HEK293 (cell line): ENCODE results near the gene ZNF17.
A peak's percentile ranks its signal among the peaks of the same experiment; 100 is the strongest.
"Not testable (repeated sequence)": the region's sequence is repeated elsewhere in the genome, so short reads cannot be mapped to it uniquely, and the experiment has no call there.

ENCODE experiments used
- CTCF ChIA-PET: fragments of 350-600 bp; formaldehyde crosslinking; extraction: SDS; loops from one replicate; lab custom pipeline; 2021; ENCODE audit warnings: antibody characterized with exemption; lab: Yijun Ruan, JAX
- POLR2A ChIA-PET: fragments of 300-600 bp; formaldehyde crosslinking; extraction: SDS; loops from one replicate; lab custom pipeline; 2020; ENCODE audit warnings: antibody characterized with exemption, inconsistent platforms; lab: Yijun Ruan, JAX
- H3K27ac ChIP-seq: fragments of 200-500 bp; sonication (Bioruptor generic); 2 replicates; pipeline ENCODE4 v1.5.1; 2014; ENCODE audit warnings: low read depth, low read length, control low read depth, inconsistent platforms; ENCODE audit errors: extremely low read depth
- H3K36me3 ChIP-seq, 2 experiments: fragments of 200-500 bp in 1 of 2; sonication (Bioruptor generic) in 1 of 2; 1 replicate in 1 of 2; 2 replicates in 1 of 2; pipeline ENCODE4 v1.5.1; 2014 to 2017; ENCODE audit warnings: inconsistent platforms in 2 of 2, low read length in 2 of 2; ENCODE audit not compliant: control insufficient read depth in 2 of 2, insufficient read depth in 1 of 2
- H3K4me1 ChIP-seq: fragments of 200-500 bp; sonication (Bioruptor generic); 2 replicates; pipeline ENCODE4 v1.5.1; 2014; ENCODE audit warnings: mild to moderate bottlenecking, low read length, inconsistent platforms; ENCODE audit not compliant: control insufficient read depth, insufficient read depth
- H3K4me3 ChIP-seq: 2 replicates; pipeline ENCODE4 v1.5.1; 2011; ENCODE audit warnings: low read depth, mild to moderate bottlenecking, control low read depth, low read length, moderate library complexity
- H3K9me3 ChIP-seq: fragments of 200-500 bp; sonication (Bioruptor generic); 2 replicates; pipeline ENCODE4 v1.5.1; 2014; ENCODE audit warnings: low read depth, low read length, inconsistent platforms; ENCODE audit not compliant: control insufficient read depth, insufficient read depth
- BCL11A ChIP-seq: fragments of 450-650 bp; formaldehyde crosslinking; IDR thresholded peaks from 2 replicates; pipeline ENCODE4 v1.5.1; 2016; ENCODE audit warnings: low read depth, missing biosample characterization, missing genetic modification characterization
- MZF1 ChIP-seq: fragments of 450-650 bp; formaldehyde crosslinking; IDR thresholded peaks from 2 replicates; pipeline ENCODE4 v1.5.1; 2017; ENCODE audit warnings: missing biosample characterization, missing genetic modification characterization, borderline replicate concordance
- SALL2 ChIP-seq: fragments of 450-650 bp; formaldehyde crosslinking; IDR thresholded peaks from 2 replicates; pipeline ENCODE4 v1.5.0; 2017; ENCODE audit warnings: missing biosample characterization, mild to moderate bottlenecking, missing genetic modification characterization, borderline replicate concordance
- SCRT2 ChIP-seq: fragments of 450-650 bp; formaldehyde crosslinking; IDR thresholded peaks from 2 replicates; pipeline ENCODE4 v1.5.1; 2016; ENCODE audit warnings: missing biosample characterization, missing genetic modification characterization
- TRIM28 ChIP-seq: IDR thresholded peaks from 2 replicates; pipeline ENCODE4 v1.6.1; 2011; ENCODE audit warnings: low read length, control low read depth, borderline replicate concordance
- ZFP37 ChIP-seq: fragments of 450-650 bp; formaldehyde crosslinking; IDR thresholded peaks from 2 replicates; pipeline ENCODE4 v1.5.1; 2016; ENCODE audit warnings: missing biosample characterization, missing genetic modification characterization
- ZNF174 ChIP-seq: fragments of 450-650 bp; formaldehyde crosslinking; IDR thresholded peaks from 2 replicates; pipeline ENCODE4 v1.5.0; 2017; ENCODE audit warnings: missing biosample characterization, mild to moderate bottlenecking, missing genetic modification characterization
- ZNF37A ChIP-seq: fragments of 450-650 bp; IDR thresholded peaks from 2 replicates; pipeline ENCODE4 v1.5.1; 2018; ENCODE audit warnings: missing biosample characterization, missing genetic modification characterization
- ZNF394 ChIP-seq: fragments of 450-650 bp; formaldehyde crosslinking; IDR thresholded peaks from 2 replicates; pipeline ENCODE4 v1.5.1; 2016; ENCODE audit warnings: missing biosample characterization, missing genetic modification characterization, mild to moderate bottlenecking, moderate library complexity, borderline replicate concordance
- ZNF426 ChIP-seq: fragments of 450-650 bp; formaldehyde crosslinking; IDR thresholded peaks from 2 replicates; pipeline ENCODE4 v1.5.1; 2017; ENCODE audit warnings: missing biosample characterization, missing genetic modification characterization, mild to moderate bottlenecking, inconsistent platforms, moderate library complexity
- ZNF561 ChIP-seq: fragments of 450-650 bp; IDR thresholded peaks from 2 replicates; pipeline ENCODE4 v1.5.1; 2018; ENCODE audit warnings: missing biosample characterization, missing genetic modification characterization, borderline replicate concordance
- ZNF585B ChIP-seq: fragments of 450-650 bp; formaldehyde crosslinking; IDR thresholded peaks from 2 replicates; pipeline ENCODE4 v1.5.1; 2016; ENCODE audit warnings: missing biosample characterization, missing genetic modification characterization
- ZNF670 ChIP-seq: fragments of 450-650 bp; formaldehyde crosslinking; IDR thresholded peaks from 2 replicates; pipeline ENCODE4 v1.5.1; 2016; ENCODE audit warnings: missing biosample characterization, missing genetic modification characterization, low read depth
- TF ChIP-seq, protein P1 (sequence below): fragments of 450-650 bp; formaldehyde crosslinking; IDR thresholded peaks from 2 replicates; pipeline ENCODE4 v1.5.1; 2016; ENCODE audit warnings: missing biosample characterization, missing genetic modification characterization, borderline replicate concordance
- TF ChIP-seq, protein P2 (sequence below): fragments of 450-650 bp; formaldehyde crosslinking; IDR thresholded peaks from 2 replicates; pipeline ENCODE4 v1.5.1; 2017; ENCODE audit warnings: missing biosample characterization, missing genetic modification characterization

Gene ZNF17

DNA sequence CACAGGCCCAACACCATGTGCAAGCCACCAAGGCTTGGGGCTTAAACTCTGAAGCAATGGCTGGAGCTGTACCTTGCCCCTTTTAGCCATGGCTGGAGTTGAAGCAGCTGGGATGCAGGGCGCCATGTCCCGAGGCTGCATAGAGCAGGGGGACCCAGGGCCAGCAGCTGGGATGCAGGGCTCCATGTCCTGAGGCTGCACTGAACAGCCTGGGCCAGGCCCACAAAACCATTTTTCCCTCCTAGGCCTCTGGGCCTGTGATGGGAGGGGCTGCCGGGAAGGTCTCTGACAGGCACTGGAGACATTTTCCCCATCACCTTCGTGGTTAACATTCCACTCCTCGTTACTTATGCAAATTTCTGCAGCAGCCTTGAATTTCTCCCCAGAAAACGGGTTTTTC is 36.8 kb upstream of the ZNF17 start:
- Histone ChIP-seq H3K4me1 (no peaks in the 10 kb centered on the region), H3K27ac (no peak overlapping the region), H3K9me3 (peaks cover 6% of the 10 kb centered on the region; the same call in 1 of the 2 replicates), H3K4me3 (no peak overlapping the region), H3K36me3 (peaks cover 14 to 68% of the 10 kb centered on the region in 2 experiments)
- TF ChIP-seq ZNF37A (tag by site-specific recombination) (no peak), ZNF670 (tag by site-specific recombination) (no peak), TRIM28 (no peak; the same call in 1 of the 2 replicates), ZNF585B (tag by site-specific recombination) (peak; percentile 95)
- ChIA-PET CTCF (no interaction called here), POLR2A (no interaction called here)

DNA sequence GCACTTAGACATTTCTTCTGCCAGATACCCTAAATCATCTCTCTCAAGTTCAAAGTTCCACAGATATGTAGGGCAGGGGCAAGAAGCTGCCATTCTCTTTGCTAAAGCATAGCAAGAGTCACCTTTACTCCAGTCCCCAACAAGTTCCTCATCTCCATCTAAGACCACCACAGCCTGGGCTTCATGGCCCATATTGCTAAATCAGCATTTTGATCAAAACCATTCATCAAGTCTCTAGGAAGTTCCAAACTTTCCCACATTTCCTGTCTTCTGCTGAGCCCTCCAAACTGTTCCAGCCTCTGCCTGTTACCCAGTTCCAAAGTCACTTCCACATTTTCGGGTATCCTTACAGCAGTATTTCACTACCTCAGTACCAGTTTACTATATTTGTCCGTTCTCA is 36.3 kb upstream of the ZNF17 start:
- H3K9me3 ChIP-seq, H3K4me1 ChIP-seq, H3K27ac ChIP-seq, H3K4me3 ChIP-seq, CTCF ChIA-PET, POLR2A ChIA-PET: not testable (repeated sequence)
- peaks cover 14 to 68% of the 10 kb centered on the region in 2 experiments for H3K36me3 ChIP-seq

DNA sequence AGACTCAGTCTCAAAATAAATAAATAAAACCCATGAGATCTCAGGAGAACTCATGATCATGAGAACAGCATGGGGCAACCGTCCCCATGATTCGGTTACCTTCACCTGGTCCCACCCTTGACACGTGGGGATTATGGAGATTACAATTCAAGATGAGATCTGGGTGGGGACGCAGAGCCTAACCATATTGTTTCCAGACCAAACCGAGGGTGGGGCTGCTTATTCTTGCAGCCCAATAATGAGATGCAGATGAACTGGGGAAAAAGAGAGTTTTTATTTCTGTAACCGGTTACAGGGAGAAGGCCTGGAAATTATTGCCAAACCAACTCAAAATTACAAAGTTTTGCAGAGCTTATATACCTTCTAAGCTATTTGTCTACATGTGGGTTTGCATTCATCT is 34.8 kb upstream of the ZNF17 start:
- CTCF ChIA-PET, result no interaction called here
- H3K9me3 ChIP-seq, result peaks cover 6% of the 10 kb centered on the region; the same call in 1 of the 2 replicates
- TF ChIP-seq BCL11A, result no peak
- no peak for TF ChIP-seq ZNF174 (tag by site-specific recombination)
- TF ChIP-seq, protein P1, sequence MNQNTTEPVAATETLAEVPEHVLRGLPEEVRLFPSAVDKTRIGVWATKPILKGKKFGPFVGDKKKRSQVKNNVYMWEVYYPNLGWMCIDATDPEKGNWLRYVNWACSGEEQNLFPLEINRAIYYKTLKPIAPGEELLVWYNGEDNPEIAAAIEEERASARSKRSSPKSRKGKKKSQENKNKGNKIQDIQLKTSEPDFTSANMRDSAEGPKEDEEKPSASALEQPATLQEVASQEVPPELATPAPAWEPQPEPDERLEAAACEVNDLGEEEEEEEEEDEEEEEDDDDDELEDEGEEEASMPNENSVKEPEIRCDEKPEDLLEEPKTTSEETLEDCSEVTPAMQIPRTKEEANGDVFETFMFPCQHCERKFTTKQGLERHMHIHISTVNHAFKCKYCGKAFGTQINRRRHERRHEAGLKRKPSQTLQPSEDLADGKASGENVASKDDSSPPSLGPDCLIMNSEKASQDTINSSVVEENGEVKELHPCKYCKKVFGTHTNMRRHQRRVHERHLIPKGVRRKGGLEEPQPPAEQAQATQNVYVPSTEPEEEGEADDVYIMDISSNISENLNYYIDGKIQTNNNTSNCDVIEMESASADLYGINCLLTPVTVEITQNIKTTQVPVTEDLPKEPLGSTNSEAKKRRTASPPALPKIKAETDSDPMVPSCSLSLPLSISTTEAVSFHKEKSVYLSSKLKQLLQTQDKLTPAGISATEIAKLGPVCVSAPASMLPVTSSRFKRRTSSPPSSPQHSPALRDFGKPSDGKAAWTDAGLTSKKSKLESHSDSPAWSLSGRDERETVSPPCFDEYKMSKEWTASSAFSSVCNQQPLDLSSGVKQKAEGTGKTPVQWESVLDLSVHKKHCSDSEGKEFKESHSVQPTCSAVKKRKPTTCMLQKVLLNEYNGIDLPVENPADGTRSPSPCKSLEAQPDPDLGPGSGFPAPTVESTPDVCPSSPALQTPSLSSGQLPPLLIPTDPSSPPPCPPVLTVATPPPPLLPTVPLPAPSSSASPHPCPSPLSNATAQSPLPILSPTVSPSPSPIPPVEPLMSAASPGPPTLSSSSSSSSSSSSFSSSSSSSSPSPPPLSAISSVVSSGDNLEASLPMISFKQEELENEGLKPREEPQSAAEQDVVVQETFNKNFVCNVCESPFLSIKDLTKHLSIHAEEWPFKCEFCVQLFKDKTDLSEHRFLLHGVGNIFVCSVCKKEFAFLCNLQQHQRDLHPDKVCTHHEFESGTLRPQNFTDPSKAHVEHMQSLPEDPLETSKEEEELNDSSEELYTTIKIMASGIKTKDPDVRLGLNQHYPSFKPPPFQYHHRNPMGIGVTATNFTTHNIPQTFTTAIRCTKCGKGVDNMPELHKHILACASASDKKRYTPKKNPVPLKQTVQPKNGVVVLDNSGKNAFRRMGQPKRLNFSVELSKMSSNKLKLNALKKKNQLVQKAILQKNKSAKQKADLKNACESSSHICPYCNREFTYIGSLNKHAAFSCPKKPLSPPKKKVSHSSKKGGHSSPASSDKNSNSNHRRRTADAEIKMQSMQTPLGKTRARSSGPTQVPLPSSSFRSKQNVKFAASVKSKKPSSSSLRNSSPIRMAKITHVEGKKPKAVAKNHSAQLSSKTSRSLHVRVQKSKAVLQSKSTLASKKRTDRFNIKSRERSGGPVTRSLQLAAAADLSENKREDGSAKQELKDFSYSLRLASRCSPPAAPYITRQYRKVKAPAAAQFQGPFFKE (tag by site-specific recombination), result no peak
- TF ChIP-seq MZF1 (tag by site-specific recombination), result no peak
- TF ChIP-seq SCRT2 (tag by site-specific recombination), result no peak
- TF ChIP-seq ZNF426, result no peak
- no peak for TF ChIP-seq ZNF561 (tag by site-specific recombination)
- no peak for TF ChIP-seq ZNF394 (tag by site-specific recombination)
- TF ChIP-seq ZFP37 (tag by site-specific recombination), result no peak
- TF ChIP-seq, protein P2, sequence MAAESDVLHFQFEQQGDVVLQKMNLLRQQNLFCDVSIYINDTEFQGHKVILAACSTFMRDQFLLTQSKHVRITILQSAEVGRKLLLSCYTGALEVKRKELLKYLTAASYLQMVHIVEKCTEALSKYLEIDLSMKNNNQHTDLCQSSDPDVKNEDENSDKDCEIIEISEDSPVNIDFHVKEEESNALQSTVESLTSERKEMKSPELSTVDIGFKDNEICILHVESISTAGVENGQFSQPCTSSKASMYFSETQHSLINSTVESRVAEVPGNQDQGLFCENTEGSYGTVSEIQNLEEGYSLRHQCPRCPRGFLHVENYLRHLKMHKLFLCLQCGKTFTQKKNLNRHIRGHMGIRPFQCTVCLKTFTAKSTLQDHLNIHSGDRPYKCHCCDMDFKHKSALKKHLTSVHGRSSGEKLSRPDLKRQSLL (tag by site-specific recombination), result no peak
- no peak for TF ChIP-seq SALL2 (tag by site-specific recombination)

More for the DNA sequence above, 34.8 kb upstream of the ZNF17 start:
- Histone ChIP-seq H3K36me3 (peaks cover 14 to 65% of the 10 kb centered on the region in 2 experiments), H3K27ac (no peak overlapping the region), H3K4me1 (no peaks in the 10 kb centered on the region), H3K4me3 (no peak overlapping the region)
- POLR2A ChIA-PET, result no interaction called here
